RPMI7951 (cell line): ENCODE measurements around the gene ANKRD33B. TPM values are rescaled to one million over a fixed set of nuclear protein-coding genes. Genes with fewer than 3 reads are reported as not detected.

Experiments used
- DNase-seq: peaks from one replicate; pipeline ENCODE4 v3.0.0-alpha.2; 2012; ENCODE audit warnings: low read depth
- total RNA-seq: library from RNA; depleted of rRNA; stranded (reverse); fragments of >200 nt; shearing (Covaris generic); gene quantifications from 2 replicates; pipeline ENCODE4 v1.2.3, GENCODE V29; 2014

ANKRD33B gene
- total RNA-seq, 1 experiment from 2014 or later: 0.36 TPM

GRCh38 chr5:10578293-10578665 is 14.4 kb downstream of the ANKRD33B start:
- no peak for DNase-seq

- DNase-seq: no peak
Measured at GRCh38 chr5:10578869-10579268, 15.0 kb downstream of the ANKRD33B start.

GRCh38 chr5:10579536-10580521 is 16.0 kb downstream of the ANKRD33B start:
- DNase-seq: no peak

GRCh38 chr5:10580531-10581423 is 16.9 kb downstream of the ANKRD33B start:
- DNase-seq: no peak

GRCh38 chr5:10581424-10581748 is 17.5 kb downstream of the ANKRD33B start:
- DNase-seq: no peak

- no peak for DNase-seq
Measured at GRCh38 chr5:10581867-10582511, 18.1 kb downstream of the ANKRD33B start.

- no peak for DNase-seq
Measured at GRCh38 chr5:10582512-10582897, 18.6 kb downstream of the ANKRD33B start.

GRCh38 chr5:10583663-10584572 is 20.0 kb downstream of the ANKRD33B start:
- no peak for DNase-seq

- DNase-seq: no peak
Measured at GRCh38 chr5:10584714-10585517, 21.0 kb downstream of the ANKRD33B start.

GRCh38 chr5:10585518-10585915 is 21.6 kb downstream of the ANKRD33B start:
- no peak for DNase-seq

GRCh38 chr5:10586008-10586407 is 22.1 kb downstream of the ANKRD33B start:
- no peak for DNase-seq

GRCh38 chr5:10586555-10586954 is 22.7 kb downstream of the ANKRD33B start:
- DNase-seq: no peak

- DNase-seq: no peak
Measured at GRCh38 chr5:10588109-10588775, 24.4 kb downstream of the ANKRD33B start.

GRCh38 chr5:10588779-10589447 is 25.0 kb downstream of the ANKRD33B start:
- no peak for DNase-seq

- peak; percentile 96 for DNase-seq
Measured at GRCh38 chr5:10590226-10590999, 26.5 kb downstream of the ANKRD33B start.

- DNase-seq: no peak
Measured at GRCh38 chr5:10591159-10591558, 27.3 kb downstream of the ANKRD33B start.

GRCh38 chr5:10591966-10592365 is 28.1 kb downstream of the ANKRD33B start:
- no peak for DNase-seq

- DNase-seq: no peak
Measured at GRCh38 chr5:10592601-10593000, 28.7 kb downstream of the ANKRD33B start.
